LNCaP clone FGC (cell line): ENCODE data around the gene COPZ2.

Experiments used
- DNase-seq: peaks from one replicate; pipeline ENCODE4 v3.0.0-alpha.2; 2011; ENCODE audit warnings: low read depth
- H3K4me3 ChIP-seq: 2 replicates; pipeline ENCODE4 v1.5.1; 2011; ENCODE audit warnings: mild to moderate bottlenecking, low read depth, low read length, control low read depth
- TF ChIP-seq, protein P1 (sequence below): IDR thresholded peaks from 2 replicates; pipeline ENCODE4 v1.5.1; 2012; ENCODE audit warnings: mild to moderate bottlenecking; ENCODE audit not compliant: control insufficient read depth, insufficient read depth; ENCODE audit errors: extremely low read depth

Gene COPZ2

GRCh38 chr17:48031966-48032365, 5.6 kb downstream of the COPZ2 start:
- no peak overlapping the region for H3K4me3 ChIP-seq
- TF ChIP-seq, protein P1, sequence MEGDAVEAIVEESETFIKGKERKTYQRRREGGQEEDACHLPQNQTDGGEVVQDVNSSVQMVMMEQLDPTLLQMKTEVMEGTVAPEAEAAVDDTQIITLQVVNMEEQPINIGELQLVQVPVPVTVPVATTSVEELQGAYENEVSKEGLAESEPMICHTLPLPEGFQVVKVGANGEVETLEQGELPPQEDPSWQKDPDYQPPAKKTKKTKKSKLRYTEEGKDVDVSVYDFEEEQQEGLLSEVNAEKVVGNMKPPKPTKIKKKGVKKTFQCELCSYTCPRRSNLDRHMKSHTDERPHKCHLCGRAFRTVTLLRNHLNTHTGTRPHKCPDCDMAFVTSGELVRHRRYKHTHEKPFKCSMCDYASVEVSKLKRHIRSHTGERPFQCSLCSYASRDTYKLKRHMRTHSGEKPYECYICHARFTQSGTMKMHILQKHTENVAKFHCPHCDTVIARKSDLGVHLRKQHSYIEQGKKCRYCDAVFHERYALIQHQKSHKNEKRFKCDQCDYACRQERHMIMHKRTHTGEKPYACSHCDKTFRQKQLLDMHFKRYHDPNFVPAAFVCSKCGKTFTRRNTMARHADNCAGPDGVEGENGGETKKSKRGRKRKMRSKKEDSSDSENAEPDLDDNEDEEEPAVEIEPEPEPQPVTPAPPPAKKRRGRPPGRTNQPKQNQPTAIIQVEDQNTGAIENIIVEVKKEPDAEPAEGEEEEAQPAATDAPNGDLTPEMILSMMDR, result no peak
- DNase-seq, result no peak

DNA sequence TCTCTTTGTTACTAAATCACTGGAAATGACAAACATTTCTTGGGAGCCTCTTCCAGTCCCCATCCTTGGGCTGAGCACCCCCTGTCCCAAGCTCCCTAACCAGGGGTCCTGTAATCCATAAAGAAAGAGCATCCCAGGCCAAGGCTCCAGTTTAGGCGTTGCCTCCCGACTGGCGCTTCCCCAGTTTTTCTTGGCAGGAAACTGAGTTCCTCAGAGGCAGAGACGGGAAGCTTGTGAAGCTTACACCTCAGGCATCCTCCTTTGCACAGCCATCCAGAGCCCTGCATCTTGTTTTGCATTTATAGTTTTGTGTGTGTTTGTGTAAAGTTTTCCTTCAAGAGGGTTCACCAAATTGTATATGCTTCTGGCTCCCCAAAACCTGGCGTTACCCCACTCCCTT, 7.1 kb downstream of the COPZ2 start:
- H3K4me3 ChIP-seq, result no peak overlapping the region
- DNase-seq, result no peak
- TF ChIP-seq, protein P1, result no peak

DNA sequence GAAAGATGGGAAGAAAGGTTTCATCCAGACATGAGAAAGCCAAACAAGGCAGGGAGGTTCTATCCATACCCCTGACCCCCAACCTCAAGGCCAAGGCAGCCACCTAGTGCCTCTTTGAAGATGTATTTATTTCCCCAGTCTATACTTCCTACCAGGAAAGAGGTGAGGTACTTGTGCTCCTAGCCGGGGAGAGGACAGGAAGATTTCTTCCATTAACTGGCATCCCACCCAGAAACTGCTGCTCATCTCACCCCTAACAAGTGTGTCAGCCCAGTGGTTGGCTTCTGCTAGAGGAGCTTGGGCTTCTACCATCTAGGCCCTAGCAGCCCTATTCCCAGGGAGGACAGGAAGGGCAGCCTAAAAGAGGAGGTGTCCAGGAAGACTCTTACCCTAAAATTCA, 8.9 kb downstream of the COPZ2 start:
- TF ChIP-seq, protein P1, result no peak

DNA sequence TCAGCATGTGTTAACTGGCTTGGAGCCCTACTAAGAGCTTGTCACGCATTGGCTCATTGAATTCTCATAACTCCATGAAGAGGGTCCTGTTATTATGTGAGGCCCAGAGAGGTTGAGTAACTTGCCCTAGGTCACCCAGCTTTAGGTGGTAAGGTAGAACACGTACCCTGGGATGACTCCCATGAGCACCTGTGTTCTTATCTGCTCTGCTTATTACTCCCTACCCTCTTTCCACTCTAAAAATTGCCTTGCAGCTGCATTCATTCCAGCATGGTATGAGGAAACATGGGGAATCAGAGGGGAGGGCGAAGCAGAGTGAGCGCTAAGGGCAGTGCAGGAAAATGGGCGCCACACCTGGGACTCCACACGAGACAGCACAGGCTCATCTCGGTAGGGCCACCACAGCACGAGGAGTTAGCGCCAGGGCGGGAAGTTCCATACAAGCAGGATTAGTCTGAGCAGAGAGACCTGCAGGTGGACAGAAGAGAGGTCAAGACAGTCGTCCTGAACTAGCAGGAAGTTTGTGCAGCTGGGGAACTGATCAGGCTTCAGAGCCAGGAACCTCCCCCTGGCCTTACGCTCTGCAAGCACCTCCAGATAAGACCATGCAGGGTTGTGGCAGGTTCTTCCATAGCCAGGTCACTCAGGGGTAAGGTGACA, 10.1 kb downstream of the COPZ2 start:
- no peak overlapping the region for H3K4me3 ChIP-seq
- no peak for DNase-seq
- TF ChIP-seq, protein P1, result no peak

More for the DNA sequence above, 8.9 kb downstream of the COPZ2 start:
- no peak for DNase-seq
- no peak overlapping the region for H3K4me3 ChIP-seq

DNA sequence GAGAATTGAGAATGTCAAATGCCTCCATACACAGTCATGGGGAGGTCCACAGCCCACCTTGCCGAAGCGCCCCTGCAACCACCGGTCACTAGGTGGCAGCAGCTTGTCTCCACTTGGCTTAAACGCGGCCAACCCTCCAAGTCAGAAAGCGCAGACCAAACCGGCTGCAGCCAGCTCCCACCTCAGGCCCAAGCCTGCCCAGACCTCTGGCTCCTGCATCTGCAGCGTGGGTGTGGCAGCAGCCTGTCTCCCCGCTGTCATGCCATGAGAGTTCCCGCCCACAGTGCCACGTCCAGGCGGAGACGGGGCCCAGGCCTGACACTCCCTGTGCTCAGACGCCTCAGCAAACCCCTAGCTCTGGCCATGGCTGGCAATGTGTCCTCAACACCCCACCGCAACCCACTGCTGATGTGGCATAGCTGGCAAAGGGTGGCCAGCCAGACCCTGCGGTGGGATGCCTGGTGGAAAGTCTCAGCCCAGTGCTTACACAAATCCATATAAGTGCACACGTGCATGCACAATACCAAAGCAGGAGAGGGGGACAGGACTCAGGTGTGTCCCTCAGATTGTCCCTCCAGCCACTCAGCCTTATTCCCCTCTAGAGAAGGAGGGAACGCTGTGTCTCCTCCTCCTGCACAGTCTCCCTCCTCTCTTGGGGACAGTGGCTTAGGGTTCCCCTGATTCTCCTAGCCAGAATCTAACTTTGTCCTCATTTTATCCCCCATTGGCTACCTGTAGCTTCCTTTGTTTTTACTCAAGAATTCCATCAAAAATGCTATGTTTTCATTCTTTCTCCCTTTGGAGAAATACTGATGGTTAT, 10.9 kb downstream of the COPZ2 start:
- DNase-seq, result no peak
- no peak overlapping the region; the same call in 1 of the 2 replicates for H3K4me3 ChIP-seq
- TF ChIP-seq, protein P1, result peak; percentile 88

GRCh38 chr17:48025904-48026501, 11.6 kb downstream of the COPZ2 start:
- DNase-seq, result no peak
- H3K4me3 ChIP-seq, result peak overlapping the region; percentile 65

More at GRCh38 chr17:48025904-48026501, 11.6 kb downstream of the COPZ2 start:
- TF ChIP-seq, protein P1, result no peak
